ENCODE results near the gene HOXB13.

GRCh38 chr17:48732688-48733629 is 4.4 kb upstream of the HOXB13 start:
- TF ChIP-seq ZNF33A (CRISPR knock-in tag; IDR thresholded peaks at IDR 0.05; ENCODE audit: borderline replicate concordance), result no peak
- no peak for TF ChIP-seq DNMT3B (CRISPR knock-in tag; conservative IDR thresholded peaks at IDR 0.05)
- no peak for TF ChIP-seq IKZF4 (CRISPR knock-in tag; IDR thresholded peaks at IDR 0.05; ENCODE audit: borderline replicate concordance, low read depth, not compliant biosample characterization)
- no peak for TF ChIP-seq CCAR2 (optimal IDR thresholded peaks at IDR 0.05; ENCODE audit: low read depth, low read length)
- TF ChIP-seq POLR2AphosphoS2 (IDR thresholded peaks at IDR 0.05; ENCODE audit: low read depth, low read length), result no peak
- no peak for TF ChIP-seq ZNF615 (CRISPR knock-in tag; IDR thresholded peaks at IDR 0.05; ENCODE audit: borderline replicate concordance)
- no peak for TF ChIP-seq KDM1A (CRISPR knock-in tag; IDR thresholded peaks at IDR 0.05)

All from HepG2 (cell line).